PC-3 (cell line): ENCODE data around the gene ABCF1. TPM values are rescaled to one million over a fixed set of nuclear protein-coding genes. Genes with fewer than 3 reads are reported as not detected.

Source experiments
- ATAC-seq: fragments of 200-7000 bp; cut with Tn5 transposase; 2 replicates; pipeline ENCODE4 v1.9.1; 2020; ENCODE audit warnings: mild to moderate bottlenecking, moderate library complexity
- BruUV-seq: library from RNA; stranded (reverse); fragments of 400-500 nt; replicated peaks from 2 replicates; lab custom pipeline; 2021; lab: Mats Ljungman, UMichigan
- CTCF ChIA-PET: fragments of 300-600 bp; sonication (Branson Sonifier 250); formaldehyde crosslinking; loops from one replicate; lab custom pipeline; 2022; ENCODE audit warnings: antibody characterized with exemption; lab: Charles Lee
- POLR2A ChIA-PET: fragments of 300-600 bp; sonication (Branson Sonifier 250); formaldehyde crosslinking; loops from one replicate; lab custom pipeline; 2022; ENCODE audit warnings: antibody characterized with exemption; ENCODE audit not compliant: unreplicated experiment; lab: Charles Lee
- DNase-seq: peaks from one replicate; pipeline ENCODE4 v3.0.0-alpha.2; 2015
- H2AFZ ChIP-seq: fragments of 300-600 bp; sonication (generic); 2 replicates; pipeline ENCODE4 v1.6.0; 2016; ENCODE audit warnings: antibody characterized with exemption, low read length
- H3F3A ChIP-seq: fragments of 300-600 bp; sonication (generic); one replicate; pipeline ENCODE4 v1.6.0; 2017; ENCODE audit warnings: antibody characterized with exemption, low read length, control low read depth, mild to moderate bottlenecking; ENCODE audit not compliant: unreplicated experiment
- H3K27ac ChIP-seq: fragments of 300-600 bp; sonication (generic); 2 replicates; pipeline ENCODE4 v1.5.1; 2016; ENCODE audit warnings: mild to moderate bottlenecking, low read length
- H3K27me3 ChIP-seq: fragments of 300-600 bp; sonication (generic); 2 replicates; pipeline ENCODE4 v1.6.1; 2016; ENCODE audit warnings: low read length, mixed read lengths
- H3K36me3 ChIP-seq: fragments of 300-600 bp; sonication (generic); 2 replicates; pipeline ENCODE4 v1.6.1; 2016; ENCODE audit warnings: low read depth, mixed run types, low read length, mixed read lengths
- H3K4me1 ChIP-seq: fragments of 300-600 bp; sonication (generic); 2 replicates; pipeline ENCODE4 v1.5.1; 2016; ENCODE audit warnings: low read length; ENCODE audit not compliant: insufficient read depth
- H3K4me2 ChIP-seq: fragments of 300-600 bp; sonication (generic); 2 replicates; pipeline ENCODE4 v1.6.0; 2016; ENCODE audit warnings: low read length
- H3K4me3 ChIP-seq: fragments of 300-600 bp; sonication (generic); 2 replicates; pipeline ENCODE4 v1.5.1; 2016; ENCODE audit warnings: mild to moderate bottlenecking, low read length, mixed read lengths
- H3K79me2 ChIP-seq: fragments of 300-600 bp; sonication (generic); 2 replicates; pipeline ENCODE4 v1.6.1; 2017; ENCODE audit warnings: low read length, mixed read lengths
- H3K9ac ChIP-seq: fragments of 300-600 bp; sonication (generic); 2 replicates; pipeline ENCODE4 v1.6.0; 2016; ENCODE audit warnings: mild to moderate bottlenecking, low read length
- H3K9me2 ChIP-seq: fragments of 300-600 bp; sonication (generic); replicated peaks from 2 replicates; pipeline ENCODE4 v1.6.1; 2016; ENCODE audit warnings: mixed run types, low read length, mixed read lengths
- H3K9me3 ChIP-seq: fragments of 300-600 bp; sonication (generic); 2 replicates; pipeline ENCODE4 v1.6.1; 2016; ENCODE audit warnings: low read length, mixed read lengths
- H4K20me1 ChIP-seq: fragments of 300-600 bp; sonication (generic); 2 replicates; pipeline ENCODE4 v1.6.1; 2016; ENCODE audit warnings: low read length, mixed read lengths
- CTCF ChIP-seq: fragments of 300-600 bp; sonication (generic); conservative IDR thresholded peaks from 2 replicates; pipeline ENCODE4 v1.5.1; 2017; ENCODE audit warnings: antibody characterized with exemption, low read depth, mild to moderate bottlenecking, low read length
- EZH2 ChIP-seq: fragments of 300-600 bp; sonication (generic); IDR thresholded peaks from one replicate; pipeline ENCODE4 v1.6.1; 2017; ENCODE audit warnings: antibody characterized with exemption, mild to moderate bottlenecking, low read length; ENCODE audit not compliant: unreplicated experiment
- EZH2phosphoT487 ChIP-seq: fragments of 300-600 bp; sonication (generic); IDR thresholded peaks from 2 replicates; pipeline ENCODE4 v1.6.1; 2018; ENCODE audit warnings: mild to moderate bottlenecking, antibody characterized with exemption, low read length, borderline replicate concordance
- intact Hi-C: fragments of 100-400 bp; cut with micrococcal nuclease; formaldehyde crosslinking; loops from 2 replicates; pipeline ENCODE4 v1.9.0; 2023
- total RNA-seq: library from RNA; depleted of rRNA; stranded (reverse); fragments of >200 nt; gene quantifications from 2 replicates; pipeline ENCODE4 v1.2.3, GENCODE V29; 2014

ABCF1 gene
- total RNA-seq, 1 experiment from 2014 or later = 67.3 TPM

- Histone ChIP-seq H3K27me3 (no peaks in the 10 kb centered on the region), H3K36me3 (no peaks in the 10 kb centered on the region), H3K9me2 (no peaks in the 10 kb centered on the region), H3K4me1 (peaks cover 32% of the 10 kb centered on the region), H3K9me3 (no peaks in the 10 kb centered on the region), H4K20me1 (peaks cover 27% of the 10 kb centered on the region), H3K4me2 (peak overlapping the region; percentile 95), H2AFZ (peak overlapping the region; percentile 86), H3K4me3 (peak overlapping the region; percentile 82), H3K27ac (no peak overlapping the region), H3K9ac (peak overlapping the region; percentile 91), H3F3A (peaks cover 3% of the 10 kb centered on the region), H3K79me2 (peaks cover 44% of the 10 kb centered on the region)
- intact Hi-C loops = no loop called here
- ChIA-PET CTCF (no interaction called here), POLR2A (interaction anchor here (0.5 to 1.1 kb wide), 2 partner anchors 13 to 45 kb away, joined by 3 to 11 read pairs; no protein-coding TSS in a partner anchor)
- TF ChIP-seq EZH2phosphoT487 (no peak), EZH2 (no peak), CTCF (no peak)
- BruUV-seq = no TSS peak
- DNase-seq = no peak
- ATAC-seq = no peak
Observed at GRCh38 chr6:30570263-30570662, 979 bp upstream of the ABCF1 start.

GRCh38 chr6:30570740-30571074, 535 bp upstream of the ABCF1 start:
- intact Hi-C loops = no loop called here
- H3K27me3 ChIP-seq = no peaks in the 10 kb centered on the region
- peaks cover 32% of the 10 kb centered on the region for H3K4me1 ChIP-seq
- ATAC-seq (peak; percentile 20), DNase-seq (no peak)
- no peaks in the 10 kb centered on the region for H3K9me2 ChIP-seq
- peak overlapping the region; percentile 91 for H3K9ac ChIP-seq
- no peaks in the 10 kb centered on the region for H3K36me3 ChIP-seq
- H3F3A ChIP-seq = peaks cover under 1% of the 10 kb centered on the region
- TSS peak; percentile 78 for BruUV-seq
- H3K79me2 ChIP-seq = peaks cover 49% of the 10 kb centered on the region
- no peak for TF ChIP-seq CTCF
- no peak for TF ChIP-seq EZH2phosphoT487
- no peak for TF ChIP-seq EZH2
- ChIA-PET POLR2A (interaction anchor here (0.5 to 1.1 kb wide), 4 partner anchors 13 to 153 kb away, joined by 3 to 6 read pairs (median 4); no protein-coding TSS in a partner anchor), CTCF (interaction anchor here (0.8 to 1.0 kb wide), 2 partner anchors 41 to 74 kb away, joined by 3 read pairs; no protein-coding TSS in a partner anchor)
- H4K20me1 ChIP-seq = peaks cover 31% of the 10 kb centered on the region
- H3K9me3 ChIP-seq = no peaks in the 10 kb centered on the region
- H3K27ac ChIP-seq = 0 out of 2 replicates have a peak overlapping the region, but pooled peaks have one; percentile 2
- peak overlapping the region; percentile 95 for H3K4me2 ChIP-seq
- H2AFZ ChIP-seq = peak overlapping the region; percentile 86
- H3K4me3 ChIP-seq = peak overlapping the region; percentile 82

- Histone ChIP-seq H4K20me1 (peaks cover 38% of the 10 kb centered on the region), H3K9me3 (no peaks in the 10 kb centered on the region), H3K4me3 (peak overlapping the region; percentile 82), H3F3A (no peaks in the 10 kb centered on the region), H3K9me2 (no peaks in the 10 kb centered on the region), H3K27me3 (no peaks in the 10 kb centered on the region), H3K4me2 (peak overlapping the region; percentile 95), H3K27ac (peak overlapping the region; percentile 75), H3K9ac (peak overlapping the region; percentile 91), H3K36me3 (peaks cover 4% of the 10 kb centered on the region; the same call in 1 of the 2 replicates), H2AFZ (peak overlapping the region; percentile 86), H3K79me2 (peaks cover 59% of the 10 kb centered on the region), H3K4me1 (peaks cover 32% of the 10 kb centered on the region)
- POLR2A ChIA-PET = interaction anchor here (0.6 to 1.1 kb wide), 3 partner anchors 12 to 241 kb away, joined by 3 to 5 read pairs (median 4); no protein-coding TSS in a partner anchor
- intact Hi-C loops = no loop called here
- peak; percentile 4; the same call in 1 of the 2 replicates for ATAC-seq
- BruUV-seq = TSS peak; percentile 82
- no peak for TF ChIP-seq CTCF
- TF ChIP-seq EZH2phosphoT487 = no peak
- no peak for TF ChIP-seq EZH2
- CTCF ChIA-PET = interaction anchor here (0.7 to 1.0 kb wide), 2 partner anchors 27 to 75 kb away, joined by 3 to 9 read pairs; no protein-coding TSS in a partner anchor
- DNase-seq = no peak
Observed at GRCh38 chr6:30571762-30572082, 480 bp downstream of the ABCF1 start.
